Stimulated activated CD4-positive, alpha-beta T cell treated with anti-CD3 and anti-CD28 coated beads, Interleukin-1b, Interleukin-23, amount 100 ng/mL, for 24 hours (primary cell): ENCODE data around the gene NLRC3.
A peak's percentile ranks its signal among the peaks of the same experiment; 100 is the strongest.
"Not testable (repeated sequence)": the region's sequence is repeated elsewhere in the genome, so short reads cannot be mapped to it uniquely, and the experiment has no call there.

Experiments used
- DNase-seq, 4 experiments: peaks; one replicate each; pipeline ENCODE4 v3.0.0-alpha.2; 2020; ENCODE audit warnings: low read depth in 4 of 4, low spot score in 1 of 4

NLRC3 gene, protein sequence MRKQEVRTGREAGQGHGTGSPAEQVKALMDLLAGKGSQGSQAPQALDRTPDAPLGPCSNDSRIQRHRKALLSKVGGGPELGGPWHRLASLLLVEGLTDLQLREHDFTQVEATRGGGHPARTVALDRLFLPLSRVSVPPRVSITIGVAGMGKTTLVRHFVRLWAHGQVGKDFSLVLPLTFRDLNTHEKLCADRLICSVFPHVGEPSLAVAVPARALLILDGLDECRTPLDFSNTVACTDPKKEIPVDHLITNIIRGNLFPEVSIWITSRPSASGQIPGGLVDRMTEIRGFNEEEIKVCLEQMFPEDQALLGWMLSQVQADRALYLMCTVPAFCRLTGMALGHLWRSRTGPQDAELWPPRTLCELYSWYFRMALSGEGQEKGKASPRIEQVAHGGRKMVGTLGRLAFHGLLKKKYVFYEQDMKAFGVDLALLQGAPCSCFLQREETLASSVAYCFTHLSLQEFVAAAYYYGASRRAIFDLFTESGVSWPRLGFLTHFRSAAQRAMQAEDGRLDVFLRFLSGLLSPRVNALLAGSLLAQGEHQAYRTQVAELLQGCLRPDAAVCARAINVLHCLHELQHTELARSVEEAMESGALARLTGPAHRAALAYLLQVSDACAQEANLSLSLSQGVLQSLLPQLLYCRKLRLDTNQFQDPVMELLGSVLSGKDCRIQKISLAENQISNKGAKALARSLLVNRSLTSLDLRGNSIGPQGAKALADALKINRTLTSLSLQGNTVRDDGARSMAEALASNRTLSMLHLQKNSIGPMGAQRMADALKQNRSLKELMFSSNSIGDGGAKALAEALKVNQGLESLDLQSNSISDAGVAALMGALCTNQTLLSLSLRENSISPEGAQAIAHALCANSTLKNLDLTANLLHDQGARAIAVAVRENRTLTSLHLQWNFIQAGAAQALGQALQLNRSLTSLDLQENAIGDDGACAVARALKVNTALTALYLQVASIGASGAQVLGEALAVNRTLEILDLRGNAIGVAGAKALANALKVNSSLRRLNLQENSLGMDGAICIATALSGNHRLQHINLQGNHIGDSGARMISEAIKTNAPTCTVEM

DNA sequence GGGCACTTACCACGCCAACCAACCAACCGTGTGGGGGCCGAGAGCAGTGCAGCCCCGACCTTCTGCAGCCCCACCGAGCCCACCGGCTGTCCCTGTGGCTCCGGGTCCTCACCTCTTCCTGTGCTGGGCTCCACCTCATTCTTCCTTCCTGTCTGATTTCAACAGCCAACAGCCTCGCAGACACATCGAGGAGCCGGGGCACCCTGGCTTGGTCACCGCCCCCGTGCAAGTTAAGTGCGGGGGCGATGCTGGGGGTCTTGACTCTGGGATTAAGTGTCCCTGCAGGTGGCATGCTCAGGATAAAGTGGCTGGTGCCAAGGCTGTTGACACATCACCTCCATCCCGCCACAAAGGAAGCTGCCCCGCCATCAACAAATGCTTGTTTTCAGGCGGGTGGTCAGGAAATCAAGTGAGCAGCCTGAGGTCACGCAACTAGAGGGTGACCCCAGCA, at the start of gene NLRC3:
TSS of gene NLRC3 (minus strand) at position 102 of the 451 bp plus-strand sequence. CDS start 12,367 bp downstream, outside the sequence.
- no peak for DNase-seq

DNA sequence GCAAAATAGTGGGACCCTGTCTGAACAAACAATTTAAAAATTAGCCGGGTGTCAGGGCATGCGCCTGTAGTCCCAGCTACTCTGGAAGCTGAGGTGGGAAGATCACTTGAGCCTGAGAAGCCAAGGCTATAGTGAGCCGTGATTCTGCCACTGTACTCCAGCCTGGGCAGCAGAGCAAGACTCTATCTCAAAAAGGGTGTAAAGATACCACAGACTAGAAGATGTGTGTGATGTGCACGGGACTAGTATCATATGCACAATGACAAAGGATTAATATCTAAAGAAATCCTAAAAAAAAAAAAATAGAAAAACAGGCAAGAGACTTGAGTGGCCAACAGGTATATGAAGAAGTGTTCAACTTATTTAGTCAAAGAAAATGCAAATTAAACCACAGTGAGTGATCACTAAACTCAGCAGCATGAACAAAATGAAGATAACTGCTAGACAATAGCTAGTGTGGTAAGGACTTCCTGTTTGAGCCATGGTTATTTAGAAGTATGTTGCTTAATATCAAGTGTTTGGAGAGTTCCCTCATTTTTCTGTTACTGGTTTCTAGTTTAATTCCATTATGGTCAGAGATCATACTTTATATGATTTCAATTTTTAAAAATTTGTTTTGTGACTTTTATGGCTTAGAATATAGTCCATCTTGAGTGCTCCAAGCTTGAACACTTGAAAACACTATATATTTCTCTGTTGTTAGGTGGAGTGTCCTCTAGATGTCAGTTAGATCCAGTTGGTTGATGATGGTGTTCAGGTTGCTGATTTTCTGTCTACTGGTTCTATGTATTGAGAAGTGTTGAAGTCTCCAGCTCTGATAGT, 48.9 kb upstream of the NLRC3 start:
- no peak for DNase-seq

DNA sequence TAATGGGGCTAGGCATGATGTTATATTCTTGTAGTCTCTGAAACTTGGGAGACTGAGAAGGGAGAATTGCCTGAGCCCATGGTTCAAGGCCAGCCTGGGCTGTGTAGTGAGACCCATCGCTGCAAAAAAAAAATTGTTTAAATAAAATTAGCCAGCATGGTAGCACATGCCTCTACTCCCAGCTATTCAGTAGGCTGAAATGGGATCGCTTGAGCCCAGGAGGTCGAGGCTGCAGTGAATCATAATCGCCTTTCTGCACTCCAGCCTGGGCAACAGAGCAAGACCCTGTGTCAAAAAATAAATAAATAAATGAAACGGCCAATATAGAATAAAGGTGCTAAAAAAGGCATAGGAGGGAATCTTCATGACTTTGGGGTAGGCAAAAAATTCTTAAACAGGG, 48.1 kb upstream of the NLRC3 start:
- DNase-seq = no peak

DNA sequence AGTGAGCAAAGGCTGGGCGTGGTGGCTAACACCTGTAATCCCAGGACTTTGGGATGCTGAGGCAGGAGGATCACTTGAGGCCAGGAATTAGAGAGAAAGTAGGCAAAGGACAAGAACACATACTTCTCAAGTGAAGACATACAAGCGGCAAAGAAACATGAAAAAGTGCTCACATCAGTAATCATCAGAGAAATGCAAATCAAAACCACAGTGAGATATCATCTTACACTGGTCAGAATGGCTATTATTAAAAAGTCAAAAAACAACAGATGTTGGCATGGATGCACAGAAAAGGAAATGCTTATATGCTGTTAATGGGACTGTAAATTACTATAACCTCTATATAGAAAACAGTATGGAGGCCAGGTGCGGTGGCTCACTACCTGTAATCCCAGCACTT, 46.4 kb upstream of the NLRC3 start:
- DNase-seq = no peak

DNA sequence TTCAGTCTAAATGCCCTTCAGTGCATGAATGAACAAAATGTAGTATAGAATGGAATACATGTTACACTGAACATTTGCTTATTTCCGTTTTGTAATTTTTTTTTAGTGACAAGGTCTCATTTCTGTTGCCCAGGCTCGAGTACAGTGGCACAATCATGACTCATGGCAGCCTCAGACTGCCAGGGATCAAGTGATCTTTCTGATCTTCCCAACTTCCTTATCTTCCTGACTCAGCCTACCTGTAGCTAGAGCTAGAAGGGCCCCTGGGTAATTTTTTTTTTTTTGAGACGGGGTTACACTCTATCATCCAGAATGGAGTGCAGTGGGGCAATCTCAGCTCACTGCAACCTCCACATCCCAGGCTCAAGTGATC, 41.6 kb upstream of the NLRC3 start:
- DNase-seq = no peak

DNA sequence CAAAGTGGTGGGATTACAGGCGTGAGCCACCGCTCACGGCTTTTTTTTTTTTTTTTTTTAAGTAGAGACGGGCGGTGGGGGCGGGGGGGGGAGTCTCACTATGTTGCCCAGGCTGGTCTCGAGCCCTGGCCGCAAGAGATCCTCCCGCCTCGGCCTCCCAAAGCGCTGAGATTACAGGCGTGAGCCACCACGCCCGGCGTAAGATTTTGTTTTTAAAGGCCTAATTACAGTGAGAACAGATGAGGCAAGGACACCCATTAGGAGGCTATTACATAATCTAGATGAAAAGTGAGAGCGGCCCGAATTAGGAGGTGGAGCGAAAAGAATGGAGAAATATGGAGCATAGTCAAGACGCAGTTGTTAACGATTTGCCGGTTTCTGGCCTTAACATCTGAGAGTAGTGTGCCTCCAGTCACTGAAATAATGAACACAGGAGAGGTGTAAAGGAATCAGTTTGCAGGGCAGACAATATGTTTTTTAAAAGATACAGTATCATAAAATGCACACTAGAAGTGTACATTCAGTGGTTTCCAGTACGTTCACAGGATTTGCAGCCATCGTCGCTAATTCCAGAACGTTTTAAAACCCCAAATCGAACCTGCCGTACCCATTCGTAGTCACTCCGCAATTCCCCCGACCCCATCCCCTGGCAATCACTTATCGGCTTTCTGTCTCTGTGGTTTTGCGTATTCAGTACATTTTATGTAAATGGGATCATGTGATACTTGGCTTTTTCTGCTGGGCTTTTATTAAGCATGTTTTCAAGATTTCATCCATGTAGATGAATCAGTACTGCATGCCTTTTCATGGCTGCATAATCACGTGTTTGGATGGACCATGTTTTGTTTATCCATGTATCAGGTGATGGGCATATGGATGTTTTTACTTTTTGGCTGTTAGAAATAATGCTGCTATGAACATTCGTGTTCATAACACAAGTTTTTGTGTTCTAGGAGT, 35.6 kb upstream of the NLRC3 start:
- DNase-seq = no peak

DNA sequence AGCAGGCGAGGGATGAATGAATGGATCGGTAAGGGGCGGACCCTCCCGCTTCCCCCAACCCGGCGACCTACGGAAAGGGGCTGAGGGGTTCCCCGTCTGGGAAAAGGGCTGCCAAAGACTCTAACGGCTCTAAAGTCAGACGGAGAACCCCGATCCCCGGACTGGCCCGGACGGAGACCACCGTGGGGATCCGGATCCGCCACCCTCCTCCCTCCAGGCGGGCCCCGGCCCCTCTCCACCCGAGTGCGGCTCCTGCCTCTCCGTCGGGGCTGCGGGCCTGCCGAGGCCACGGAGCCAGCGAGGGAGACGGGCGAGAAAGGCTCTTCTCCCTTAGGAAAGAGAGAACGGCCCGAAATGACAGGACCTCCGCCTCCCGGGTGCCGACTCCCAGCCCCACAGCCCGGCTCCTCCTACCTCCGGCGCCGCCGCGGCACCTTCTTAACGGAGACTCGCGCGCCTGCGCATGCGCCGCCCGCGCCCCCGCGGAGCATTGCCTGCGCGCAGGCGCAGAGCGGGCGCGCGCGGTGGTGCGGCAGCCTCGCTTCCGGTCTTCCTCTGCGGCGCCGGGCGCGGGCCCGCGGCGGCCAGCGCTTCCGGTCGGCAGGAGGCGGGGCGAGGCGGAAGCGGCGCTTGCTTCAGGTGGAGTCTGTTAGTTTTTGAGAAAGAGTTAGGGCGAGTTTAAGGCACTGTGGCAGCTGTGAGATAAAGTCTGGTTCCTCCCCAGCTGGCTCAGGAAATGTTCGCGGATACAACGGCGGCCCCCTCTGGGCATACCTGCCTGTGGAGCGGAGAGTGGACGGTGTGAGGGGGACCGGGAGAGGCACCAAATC, 34.2 kb upstream of the NLRC3 start, which contains the start of gene SLX4:
TSS of gene SLX4 (minus strand) at position 461 of the 830 bp plus-strand sequence. CDS start 2,642 bp downstream, outside the sequence.
- peak; percentile 70 to 85 (median 80) for DNase-seq

DNA sequence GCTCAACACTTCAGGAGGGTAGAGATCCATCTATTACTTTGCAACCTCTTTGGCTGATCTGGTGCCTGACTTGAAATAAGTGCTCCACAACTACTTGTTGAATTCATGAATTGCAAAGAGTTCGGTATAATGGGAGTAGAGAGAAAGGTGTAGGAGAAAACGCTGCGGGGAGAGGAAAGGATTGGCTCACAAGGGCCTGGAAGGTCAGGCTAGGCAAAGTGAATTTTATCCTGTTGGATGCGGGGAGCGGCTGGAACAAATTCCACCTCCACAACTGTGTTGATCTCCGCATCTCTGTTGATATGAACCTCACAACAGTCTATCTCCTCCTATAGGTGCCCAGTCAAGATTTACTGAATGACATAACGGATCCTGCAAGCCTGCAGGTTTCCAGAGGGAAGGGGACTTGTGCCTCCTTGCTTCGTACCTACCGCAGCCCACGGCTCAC, 33.5 kb upstream of the NLRC3 start:
- no peak for DNase-seq

DNA sequence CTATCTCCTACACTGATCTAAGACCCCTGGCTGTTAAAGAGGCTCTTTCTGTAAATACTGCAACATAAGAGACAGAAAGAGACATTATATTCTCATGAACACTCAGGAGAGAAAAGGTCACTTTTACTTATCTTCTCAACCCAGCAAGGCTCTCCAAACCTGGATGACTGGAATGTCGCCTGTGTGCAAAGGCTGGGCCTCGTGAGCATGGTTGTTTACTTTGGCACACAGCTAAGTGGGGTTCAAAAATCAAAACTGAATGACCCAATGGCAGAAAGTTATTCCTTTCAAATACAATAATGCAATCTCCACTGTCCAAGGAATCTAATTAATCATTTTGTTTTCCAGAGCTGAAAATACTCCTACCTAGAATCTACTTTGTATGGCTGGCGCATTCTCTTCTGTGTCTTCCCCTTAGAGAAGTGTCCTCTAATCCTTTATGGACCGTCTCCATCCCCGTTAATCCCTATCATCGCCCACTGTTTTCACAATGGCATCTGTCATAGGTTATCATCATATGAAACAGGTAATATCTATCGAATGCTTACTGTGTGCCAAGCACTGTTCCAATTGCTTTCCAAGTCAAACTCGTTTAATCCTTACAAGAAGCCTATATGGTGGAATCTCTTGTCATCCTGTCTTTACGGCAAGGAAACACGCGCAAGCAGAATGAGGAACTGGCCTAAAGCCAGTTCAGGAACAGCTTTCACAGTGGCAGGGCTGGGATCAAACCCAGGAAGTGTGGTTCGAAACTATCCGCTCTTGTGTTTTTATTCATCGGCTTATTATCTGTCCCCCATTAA, 32.9 kb upstream of the NLRC3 start:
- DNase-seq = no peak

DNA sequence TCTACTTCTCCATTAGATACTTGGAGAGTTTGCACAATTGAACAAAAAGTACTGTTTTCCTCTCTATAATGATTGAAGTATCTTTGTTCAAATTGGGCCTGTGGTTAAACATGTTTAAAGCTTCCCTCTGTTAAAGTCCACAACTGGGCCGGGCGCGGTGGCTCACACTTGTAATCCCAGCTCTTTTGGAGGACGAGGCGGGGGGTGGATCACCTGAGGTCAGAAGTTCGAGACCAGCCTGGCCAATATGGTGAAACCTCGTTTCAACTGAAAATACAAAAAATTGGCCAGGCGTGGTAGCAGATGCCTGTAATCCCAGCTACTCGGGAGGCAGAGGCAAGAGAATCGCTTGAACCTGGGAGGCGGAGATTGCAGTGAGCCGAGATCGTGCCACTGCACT, 31.8 kb upstream of the NLRC3 start:
- not testable (repeated sequence) for DNase-seq

DNA sequence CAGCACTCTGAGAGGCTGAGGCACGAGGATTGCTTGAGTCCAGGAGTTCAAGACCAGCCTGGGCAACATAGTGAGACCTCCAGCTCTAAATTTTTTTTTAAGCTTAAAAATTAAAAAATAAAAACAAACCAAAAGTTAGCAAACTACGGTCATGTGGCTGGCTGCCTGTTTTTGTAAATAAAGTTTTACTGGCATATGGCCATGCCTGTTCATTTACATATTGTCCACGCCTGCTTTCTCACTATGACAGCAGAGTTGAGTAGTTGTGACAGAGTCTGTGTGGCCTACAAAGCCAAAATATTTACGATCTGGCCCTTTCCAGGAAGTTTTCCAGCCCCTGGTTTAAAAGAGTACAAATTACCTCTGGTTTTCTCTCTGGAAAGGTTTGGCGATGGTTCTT, 30.9 kb upstream of the NLRC3 start:
- no peak for DNase-seq

DNA sequence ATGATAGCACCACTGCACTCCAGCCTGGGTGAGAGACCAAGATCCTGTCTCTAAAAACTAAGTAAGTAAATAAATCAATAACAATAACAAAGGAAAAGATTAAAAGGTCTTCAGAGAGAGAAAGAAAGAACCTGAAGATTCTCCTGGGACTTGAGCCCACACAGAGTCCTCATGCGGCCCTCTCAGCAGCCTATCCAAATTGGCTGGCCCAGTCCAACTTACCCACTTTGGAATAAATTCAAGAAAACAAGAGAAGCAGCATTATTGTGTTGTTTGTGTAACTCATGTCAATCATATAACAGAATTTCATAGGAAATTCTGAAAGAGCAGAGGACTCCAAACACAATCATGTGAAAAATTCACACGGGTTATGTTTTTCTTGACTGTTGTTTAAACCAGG, 30.4 kb upstream of the NLRC3 start:
- DNase-seq = no peak

DNA sequence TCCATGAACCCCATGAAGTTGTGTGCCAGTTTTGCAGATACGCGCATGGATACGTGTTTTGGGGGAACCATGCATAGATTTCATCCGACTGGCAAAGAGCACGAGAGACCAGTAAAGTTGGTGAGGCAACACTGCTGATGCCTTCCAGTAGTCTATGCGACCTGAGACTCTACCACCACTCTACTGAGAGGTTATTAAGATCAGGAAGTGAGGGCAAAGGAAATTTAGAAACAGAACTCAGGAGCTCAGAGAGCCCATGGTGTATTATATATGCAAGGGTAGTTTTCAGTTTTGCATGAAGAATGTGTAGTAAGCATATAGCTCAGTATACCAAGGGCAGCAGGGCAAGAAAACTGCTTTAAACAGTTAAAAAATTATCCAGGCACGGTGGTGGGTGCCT, 30.0 kb upstream of the NLRC3 start:
- no peak for DNase-seq

DNA sequence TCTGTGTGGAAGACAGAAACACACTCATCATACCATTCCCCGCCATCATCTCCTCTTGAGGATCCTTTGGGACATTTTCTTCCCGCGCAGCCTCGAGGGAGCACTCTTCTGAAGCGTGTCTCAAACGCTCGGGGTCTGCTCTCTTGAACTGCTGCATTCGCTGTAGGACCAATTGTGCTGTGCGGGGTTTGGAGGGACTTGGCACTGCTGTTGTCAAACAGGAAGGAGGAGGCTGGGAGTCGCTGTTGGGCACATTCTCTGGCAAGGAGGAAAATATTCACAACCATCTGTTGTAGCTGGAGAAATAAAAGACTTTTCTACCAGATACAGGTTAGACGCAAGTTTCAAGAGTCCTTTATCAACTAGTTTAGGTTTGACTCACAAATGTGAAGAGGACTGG, 29.2 kb upstream of the NLRC3 start:
- DNase-seq = no peak

DNA sequence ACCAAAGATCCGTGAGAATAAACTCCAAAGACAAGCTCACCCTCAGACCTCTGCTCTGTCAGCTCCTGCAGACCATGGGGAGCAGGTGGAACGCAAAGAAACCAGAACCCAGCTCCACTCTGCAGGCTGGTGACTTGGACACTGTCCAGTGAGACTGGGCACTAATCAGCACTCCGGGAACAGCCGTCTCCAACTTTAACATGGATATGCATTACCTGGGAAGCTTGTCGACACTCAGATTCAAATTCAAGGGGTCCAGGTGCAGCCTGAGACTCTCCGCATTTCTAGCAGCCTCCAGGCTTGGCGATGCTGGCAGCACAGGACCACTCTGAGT, 25.1 kb upstream of the NLRC3 start:
- no peak for DNase-seq

DNA sequence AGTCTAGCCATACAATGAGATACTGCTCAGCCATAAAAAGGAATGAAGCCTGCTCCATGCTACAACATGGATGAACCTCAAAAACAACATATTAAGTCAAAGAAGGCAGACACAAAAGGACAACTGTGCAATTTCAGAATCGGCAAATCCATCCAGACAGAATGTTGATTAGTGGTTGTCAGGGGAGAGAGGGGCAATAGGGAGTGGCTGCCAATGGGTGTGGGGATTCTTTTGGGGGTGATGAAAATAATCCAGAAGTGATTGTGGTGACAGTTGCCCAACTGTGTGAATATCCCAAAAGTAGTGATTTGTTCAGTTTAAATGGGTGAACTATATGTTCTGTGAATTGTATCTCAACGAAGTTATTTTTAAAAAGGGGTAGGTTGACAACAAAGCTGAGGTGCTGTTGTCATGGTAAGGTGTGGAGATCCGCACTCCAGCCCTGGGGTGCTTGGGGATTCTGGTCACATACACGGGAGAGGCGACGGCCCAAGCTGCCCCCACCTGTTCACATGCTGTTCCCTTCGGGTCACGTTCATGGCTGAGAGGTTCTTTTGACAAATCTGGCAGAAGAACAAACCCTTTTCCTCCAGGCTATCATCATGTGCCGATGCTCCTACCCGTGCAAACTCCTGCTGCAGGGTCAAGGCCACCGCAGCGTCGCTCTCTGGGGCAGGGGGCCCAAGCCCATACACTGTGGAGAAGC, 24.6 kb upstream of the NLRC3 start:
- DNase-seq = no peak

DNA sequence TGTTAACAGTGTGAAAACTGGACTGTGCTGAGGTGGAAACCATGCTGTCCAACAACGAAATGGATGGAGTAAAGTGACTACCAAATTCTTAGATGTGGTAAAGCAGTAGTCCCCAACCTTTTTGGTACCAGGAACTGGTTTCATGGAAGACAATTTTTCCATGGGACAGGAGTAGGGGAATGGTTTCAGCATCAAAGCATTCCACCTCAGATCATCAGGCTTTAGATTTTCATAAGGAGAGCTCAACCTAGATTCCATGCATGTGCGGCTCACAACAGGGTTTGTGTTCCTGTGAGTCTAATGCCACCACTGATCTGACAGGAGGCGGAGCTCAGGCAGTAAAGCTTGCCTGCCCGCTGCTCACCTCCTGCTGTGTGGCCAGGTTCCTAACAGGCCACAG, 22.7 kb upstream of the NLRC3 start:
- DNase-seq = no peak
